GM19438 (cell line): ENCODE data around the gene CLCNKB.

ENCODE experiments used
- ATAC-seq: cut with Tn5 transposase; IDR thresholded peaks from one replicate; pipeline ENCODE4 v1.9.1; 2021; ENCODE audit warnings: low read depth; ENCODE audit not compliant: unreplicated experiment

The CLCNKB gene

DNA sequence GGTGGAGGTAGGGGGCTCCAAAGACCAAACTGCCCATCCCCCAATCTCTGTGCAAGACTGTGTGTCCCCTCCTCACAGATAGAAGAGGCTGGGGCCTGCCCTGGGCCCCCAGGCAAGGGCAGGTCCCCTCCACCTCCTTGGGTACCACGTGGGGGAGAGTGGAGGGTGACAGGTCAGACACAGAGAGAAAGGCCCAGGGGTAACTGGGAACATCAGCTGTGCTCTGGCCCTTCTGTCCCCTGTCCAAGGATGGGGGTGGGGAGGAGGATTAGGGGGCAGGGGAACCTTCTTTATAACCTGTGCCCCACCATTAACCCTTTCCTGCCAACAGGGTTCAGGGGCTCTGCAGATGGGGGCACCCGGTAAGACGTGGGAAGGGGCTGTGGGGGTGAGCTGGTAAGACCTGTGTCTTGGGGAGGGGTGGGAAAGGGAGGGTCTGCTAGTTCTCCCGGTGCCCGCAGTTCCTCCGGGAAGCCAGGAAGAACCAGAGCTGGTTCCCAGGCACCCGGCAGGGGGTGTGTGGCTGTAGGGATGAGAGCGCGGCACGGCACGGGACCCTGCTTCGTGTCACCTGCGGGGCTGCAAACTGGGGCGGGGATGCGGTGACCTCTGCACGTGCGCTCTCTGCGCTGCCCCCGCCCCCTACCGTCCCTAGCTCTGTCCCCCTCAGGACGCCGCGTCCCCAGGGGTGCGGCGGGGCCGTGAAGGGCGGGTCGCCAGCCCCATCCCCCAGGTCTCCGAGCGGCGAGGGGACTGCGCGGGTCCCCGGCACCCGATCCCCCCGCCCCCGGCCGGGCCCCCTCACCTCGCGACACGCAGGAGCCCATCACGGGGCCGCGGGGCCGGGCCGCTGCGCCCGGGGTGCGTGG lies 29.3 kb downstream of the CLCNKB start:
- no peak for ATAC-seq

DNA sequence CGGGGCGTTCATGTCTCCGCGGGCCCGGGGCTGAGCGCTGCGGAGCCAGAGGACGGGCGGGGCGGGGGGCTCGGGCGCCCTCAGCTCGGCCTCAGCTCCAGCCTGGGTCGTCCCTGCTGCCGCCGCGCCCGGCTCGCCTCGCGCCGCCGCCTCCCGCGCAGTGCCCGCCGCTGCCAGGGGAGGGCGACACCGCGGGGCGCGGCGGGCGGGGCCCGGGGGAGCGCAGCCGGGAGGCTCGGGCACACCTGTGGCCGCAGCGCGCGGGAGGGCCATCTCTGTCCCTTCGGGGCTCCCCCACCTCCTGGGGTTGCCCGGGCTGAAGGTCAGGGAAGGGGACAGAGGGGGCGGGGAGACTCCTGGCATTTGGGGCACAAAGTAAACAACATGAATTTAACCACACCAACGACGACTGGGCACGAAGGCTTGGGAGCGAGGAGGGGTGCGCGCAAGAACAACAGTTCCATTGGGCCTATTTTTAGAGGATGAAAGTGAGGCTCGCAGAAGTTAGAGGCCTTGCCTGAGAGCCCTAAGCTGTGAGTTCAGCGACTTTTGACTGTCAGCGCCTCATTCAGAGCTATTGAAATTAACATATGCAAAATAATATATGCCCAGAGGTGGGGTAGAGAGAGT lies 30.0 kb downstream of the CLCNKB start, which contains the start of gene FAM131C:
Gene FAM131C, minus strand, starts transcription at position 162 of the 630 bp plus-strand sequence. CDS start 209 bp downstream, outside the sequence.
- ATAC-seq = no peak

DNA sequence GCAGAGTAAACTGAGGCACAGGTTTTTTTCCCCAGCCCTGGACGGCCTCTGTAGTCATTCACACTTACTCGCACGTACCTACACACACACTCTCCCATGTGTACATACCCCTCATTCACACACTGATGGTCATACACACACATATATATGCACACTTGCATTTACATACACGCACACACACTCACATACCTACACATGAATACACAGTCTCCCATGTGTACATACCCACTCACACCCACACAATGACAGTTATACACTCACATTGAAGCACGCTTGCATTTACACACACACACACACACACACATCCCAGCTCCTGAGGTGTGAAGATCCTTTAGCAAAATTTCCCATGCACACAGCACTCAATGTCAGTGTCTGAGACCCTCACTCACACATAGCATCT lies 30.6 kb downstream of the CLCNKB start:
- no peak for ATAC-seq

GRCh38 chr1:16075337-16076030 lies 31.9 kb downstream of the CLCNKB start:
- ATAC-seq = no peak

DNA sequence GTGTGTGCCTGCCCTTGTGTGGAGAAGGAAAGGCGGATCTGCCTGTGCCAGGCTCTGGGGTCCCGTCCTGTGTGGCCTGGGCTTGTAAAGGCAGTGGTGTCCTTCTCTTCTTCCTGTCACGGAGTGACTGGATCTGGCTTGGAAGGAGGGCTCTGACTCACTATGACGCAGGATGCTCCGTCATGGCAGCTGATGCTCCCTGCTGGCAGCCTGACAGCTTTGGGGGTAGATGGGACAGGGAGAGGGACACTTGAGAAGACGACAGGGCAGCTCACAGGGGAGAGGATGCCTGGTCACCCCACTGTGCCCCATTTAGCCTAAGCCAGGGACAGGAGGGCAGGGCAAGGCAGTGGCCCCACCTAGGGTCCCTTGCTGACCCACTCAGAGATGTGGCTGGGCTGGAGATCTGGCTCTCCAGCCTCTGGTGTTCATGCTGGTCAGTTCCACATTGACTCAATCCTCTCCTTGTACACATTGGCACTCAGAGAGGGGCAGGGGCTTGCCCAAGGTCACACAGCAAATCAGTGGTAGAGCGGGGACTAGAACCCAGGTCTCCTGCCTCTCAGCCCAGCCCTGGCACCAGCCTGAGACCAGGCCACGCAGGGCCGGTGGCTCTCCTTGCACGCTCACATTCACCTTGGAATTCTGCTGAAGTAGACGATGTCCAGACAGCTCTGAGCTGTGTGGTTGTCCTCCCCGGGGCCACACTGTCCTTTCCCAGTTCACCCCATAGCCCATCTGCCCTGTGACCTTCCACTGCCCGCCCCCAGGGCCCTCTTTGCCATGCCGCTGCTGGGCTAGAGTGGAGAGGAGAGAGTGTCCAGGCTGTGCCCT lies 32.7 kb downstream of the CLCNKB start:
- ATAC-seq = no peak

DNA sequence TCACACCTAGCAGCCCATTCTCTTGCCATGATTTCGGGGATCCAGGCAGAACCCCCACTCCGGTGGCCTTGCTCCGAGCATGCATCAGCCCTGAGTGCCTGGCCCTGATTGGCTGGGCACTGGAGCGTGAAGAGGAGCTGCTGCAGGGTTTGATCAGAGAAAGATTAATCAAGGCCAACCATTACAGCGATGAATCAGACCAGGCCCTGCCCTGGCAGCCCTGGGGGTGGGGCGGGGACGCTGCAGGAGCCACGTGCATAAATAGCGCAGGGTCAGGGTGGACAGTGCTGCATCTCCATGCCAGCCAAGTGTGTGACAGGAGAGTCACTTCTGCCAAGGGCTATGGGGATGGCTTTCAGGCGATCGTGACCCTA lies 33.3 kb downstream of the CLCNKB start:
- ATAC-seq = no peak

DNA sequence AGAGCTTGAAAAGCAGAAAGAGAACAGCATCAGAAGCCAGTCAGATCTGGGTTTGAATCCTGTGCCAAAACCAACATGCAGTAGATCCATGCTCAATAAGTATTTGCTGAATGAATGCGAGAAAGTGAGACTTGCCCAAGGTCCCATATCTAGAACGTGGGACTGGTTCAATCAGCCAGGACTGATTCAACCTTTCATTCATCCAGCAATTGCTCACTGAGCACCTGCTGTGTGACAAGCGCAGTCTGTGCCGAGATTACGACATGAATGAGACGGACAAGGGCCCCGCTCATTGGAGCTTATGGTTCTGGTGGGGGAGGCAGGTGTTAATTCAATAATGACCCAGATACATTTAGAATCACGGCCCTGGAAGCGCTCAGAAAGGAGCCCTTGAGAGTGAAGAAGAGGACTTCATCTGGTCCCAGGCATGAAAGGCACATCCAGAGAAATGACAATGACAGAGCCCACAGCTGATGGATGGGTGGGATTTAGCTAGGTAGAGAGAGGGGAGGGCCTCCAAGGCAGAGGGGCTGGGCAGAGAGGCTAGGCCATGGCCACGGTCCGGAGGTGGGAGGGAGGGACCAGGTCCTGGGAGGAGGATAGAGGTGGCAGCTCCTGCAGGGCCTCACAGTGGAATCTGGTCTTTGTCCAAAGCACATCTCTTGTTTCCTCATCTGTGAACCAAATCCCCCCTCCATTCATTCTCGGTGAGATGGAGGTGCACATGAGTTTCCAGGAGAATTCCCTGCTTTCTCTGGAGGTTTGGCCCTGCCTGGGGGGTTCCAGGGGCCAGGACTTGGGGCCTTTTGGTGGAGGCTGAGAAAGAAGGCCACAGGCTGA lies 34.0 kb downstream of the CLCNKB start:
- ATAC-seq = no peak

DNA sequence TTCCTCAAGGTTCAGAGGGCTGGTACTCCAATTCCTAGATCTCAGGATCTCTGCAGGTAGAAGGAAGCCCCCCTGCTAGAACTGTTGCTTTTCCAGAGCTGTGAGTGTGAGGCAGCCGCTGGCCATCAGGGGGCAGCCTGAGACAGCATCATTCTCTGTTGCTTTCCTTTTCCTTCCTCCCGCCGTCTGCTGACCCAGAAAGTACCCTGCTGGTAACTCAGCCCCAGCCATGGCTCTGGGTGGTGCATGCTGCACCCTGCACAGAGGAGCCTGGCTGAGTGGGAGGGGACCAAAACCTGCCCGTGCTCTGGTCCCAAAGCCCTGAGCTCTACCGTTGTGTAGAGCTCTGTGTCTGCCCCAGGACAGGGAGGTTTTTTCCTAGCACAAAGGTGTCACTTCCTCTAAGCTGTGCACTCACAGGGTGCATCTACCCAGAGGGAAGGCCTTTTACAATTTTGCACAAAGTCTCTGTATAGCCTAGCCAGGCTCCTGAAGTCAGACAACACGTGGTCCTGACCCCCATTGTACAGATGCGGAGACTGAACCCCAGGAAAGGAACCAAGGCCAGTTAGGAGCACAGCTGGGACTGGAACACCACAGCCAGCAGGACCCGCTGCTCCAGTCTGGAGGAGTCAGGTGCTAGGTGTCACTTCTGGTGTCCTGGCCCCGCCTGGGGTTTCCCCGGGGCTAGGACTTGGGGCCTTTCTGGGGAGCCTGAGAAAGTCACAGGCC lies 35.5 kb downstream of the CLCNKB start:
- no peak for ATAC-seq

DNA sequence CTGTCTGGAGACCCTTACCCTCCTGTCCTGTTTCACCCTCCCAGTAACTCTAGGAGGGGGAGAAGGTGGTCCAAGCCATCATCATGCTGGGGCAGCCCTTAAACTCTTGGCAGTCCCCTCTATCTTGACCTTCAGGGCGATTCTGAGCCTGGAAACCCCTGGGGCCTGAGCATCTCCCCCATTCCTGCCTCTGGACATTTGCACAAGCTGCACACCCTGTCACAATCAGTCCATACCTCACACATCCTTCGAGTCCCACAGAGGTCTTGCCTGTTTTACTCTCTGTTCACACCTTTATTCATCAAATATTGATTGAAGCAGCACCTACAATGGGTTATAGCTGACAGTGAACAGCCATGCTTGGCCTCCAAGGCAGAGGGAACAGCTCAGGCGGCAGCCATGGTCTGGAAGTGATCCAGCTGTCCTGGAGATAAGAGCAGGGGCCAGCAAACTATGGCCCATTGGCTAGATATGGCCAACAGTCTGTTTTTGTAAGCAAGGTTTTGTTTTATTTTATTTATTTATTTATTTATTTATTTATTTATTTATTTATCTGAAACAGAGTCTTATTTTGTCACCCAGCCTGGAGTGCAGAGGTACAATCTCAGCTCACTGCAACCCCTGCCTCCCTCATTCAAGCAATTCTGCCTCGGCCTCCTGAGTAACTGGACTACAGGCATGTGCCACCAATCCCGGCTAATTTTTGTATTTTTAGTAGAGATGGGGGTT lies 37.0 kb downstream of the CLCNKB start:
- no peak for ATAC-seq

DNA sequence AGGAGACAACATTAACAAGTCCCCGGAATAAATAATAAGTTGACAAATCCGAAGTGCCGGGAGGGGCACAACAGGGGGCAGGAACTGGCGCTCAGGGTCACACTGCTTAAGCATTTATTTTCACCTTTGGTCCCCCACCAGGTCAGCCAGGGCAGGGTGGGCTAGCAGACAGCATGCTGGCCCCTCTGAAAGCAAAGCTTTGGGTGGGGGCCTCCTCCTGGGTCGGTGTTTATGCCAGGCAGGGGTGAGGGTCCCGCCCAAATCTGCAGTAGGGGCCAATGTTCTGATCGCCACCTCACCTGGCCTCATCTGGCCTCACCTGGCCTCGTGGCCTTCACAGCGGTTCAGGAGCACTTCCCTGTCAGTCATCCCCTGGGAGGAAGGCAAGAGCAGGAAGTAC lies 38.1 kb downstream of the CLCNKB start:
- no peak for ATAC-seq

DNA sequence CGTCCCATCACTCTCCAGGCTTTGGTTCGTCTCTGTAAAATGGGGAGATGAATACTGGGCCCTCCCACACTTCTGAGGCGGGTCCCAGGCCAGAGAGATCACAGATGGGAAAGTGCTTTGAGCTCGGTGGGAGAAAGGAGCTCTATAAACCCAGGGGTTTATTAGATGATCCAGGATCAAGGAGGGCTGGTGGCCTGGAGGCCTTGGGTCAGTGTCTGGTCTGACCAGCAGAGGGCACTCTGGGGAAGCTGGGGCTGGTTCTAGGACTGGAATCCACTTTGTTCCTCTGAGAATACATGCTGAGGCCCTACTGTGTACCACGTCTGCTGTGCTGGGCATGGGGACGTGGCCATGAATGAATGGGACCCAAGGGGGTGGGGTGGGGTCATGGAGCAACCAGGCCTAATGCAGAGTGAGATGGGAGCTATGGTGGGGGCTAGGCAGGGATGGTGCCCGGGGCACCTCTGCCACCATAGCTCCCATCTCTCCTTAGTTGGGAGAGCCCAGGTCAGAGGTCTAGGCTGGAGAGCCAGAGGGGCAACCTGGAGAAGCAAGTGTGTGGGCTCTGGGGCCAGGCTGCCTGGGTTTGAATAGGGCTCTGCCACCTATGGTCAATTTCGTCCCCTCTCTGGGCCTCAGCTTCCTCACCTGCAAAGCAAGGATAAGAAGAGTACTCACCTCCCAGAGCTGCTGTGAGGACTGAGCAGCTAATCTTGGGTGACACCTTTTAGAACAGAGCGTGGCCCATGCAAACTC lies 38.9 kb downstream of the CLCNKB start:
- ATAC-seq = no peak

DNA sequence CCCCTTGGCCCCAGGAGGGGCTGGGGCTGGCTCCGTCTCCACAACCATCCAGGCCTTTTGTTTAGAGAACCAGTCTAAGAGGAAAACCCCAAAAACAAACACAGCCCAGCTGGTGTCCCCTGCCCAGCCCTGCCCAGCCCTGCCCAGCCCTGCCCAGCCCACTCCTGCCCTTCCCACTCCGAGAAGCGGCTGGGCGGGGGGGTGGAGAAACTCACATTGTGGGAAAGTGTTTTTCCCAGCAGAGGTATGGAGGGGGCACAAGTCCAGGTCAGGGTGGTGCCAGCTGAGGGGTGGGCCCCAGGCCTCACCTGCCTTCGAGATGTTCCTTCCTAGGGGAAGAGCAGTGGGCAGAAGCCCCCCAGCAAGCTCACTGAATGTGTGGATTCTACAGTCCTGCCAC lies 39.9 kb downstream of the CLCNKB start:
- no peak for ATAC-seq

DNA sequence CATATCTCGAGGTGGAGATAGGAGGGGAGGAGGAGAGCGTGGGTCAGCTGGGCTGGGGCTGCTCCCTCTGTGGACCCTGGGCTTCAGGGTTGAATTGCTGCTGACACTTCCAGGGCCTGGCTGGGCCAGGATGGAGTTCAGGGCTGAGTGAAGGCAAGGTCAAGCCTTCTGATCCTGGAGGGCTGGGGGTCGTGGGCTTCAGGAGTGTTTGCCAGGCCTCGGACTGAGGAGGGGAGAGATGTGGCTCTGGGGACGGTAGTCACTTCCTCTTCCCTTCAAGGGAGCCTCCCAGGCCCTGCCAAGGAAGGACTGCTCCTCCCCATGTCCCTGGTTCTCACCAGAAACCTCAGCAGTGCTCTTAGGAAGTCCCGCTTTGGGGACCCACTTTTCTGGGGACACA lies 41.9 kb downstream of the CLCNKB start:
- ATAC-seq = no peak

GRCh38 chr1:16087733-16088132 lies 44.2 kb downstream of the CLCNKB start:
- no peak for ATAC-seq

- no peak for ATAC-seq
Measured at GRCh38 chr1:16088351-16088911, 44.8 kb downstream of the CLCNKB start.

DNA sequence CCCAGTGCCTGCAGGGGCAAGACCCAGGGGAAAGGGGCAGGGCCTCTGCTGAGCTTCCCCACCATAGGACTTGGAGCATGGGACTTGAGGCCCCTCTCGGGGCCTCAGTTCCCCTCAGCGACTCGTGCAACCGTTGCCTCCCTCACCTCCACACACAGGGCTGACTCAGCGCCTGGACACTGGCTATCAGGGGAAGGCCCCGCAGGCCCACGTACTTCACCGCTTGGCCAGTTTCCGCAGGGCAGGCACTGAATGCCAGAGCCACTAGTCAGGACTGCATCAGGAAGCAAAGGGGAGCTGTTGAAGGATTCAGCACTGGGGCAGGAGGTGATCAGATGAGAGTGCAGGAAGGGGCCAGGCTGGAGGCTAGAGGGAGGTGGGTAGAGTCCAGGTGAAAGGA lies 45.4 kb downstream of the CLCNKB start:
- no peak for ATAC-seq

GRCh38 chr1:16090076-16090826 lies 46.7 kb downstream of the CLCNKB start:
- no peak for ATAC-seq
